ENCODE results near the gene AGO4. TPM values are rescaled to one million over a fixed set of nuclear protein-coding genes. Genes with fewer than 3 reads are reported as not detected.

Gene AGO4
- total and polyA plus RNA-seq, 2 of the 4 experiments (the other 2 are of a cell fraction), result 8.2 to 9.2 TPM

DNA sequence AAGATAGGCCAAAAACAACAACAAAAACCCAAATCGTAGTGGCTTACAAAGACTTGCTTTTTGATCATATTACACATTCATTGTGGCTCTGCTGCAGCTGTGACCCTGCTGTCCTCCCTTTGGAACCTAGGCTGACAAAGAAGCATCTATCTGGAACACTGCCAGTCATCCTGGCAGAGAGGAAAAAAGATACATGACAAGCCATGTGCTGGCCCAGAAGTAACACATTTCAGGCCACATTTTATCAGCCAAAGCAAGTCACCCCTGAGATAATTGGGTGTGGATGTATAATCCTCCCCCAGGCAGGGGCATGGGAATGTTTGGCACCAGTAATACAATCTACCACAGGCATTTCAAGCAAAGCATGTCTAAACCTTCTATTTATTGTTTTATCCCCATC, 38.0 kb downstream of the AGO4 start:
- dilution Hi-C loops (cut with HindIII; ENCODE audit: low sequenced_read_pairs, unreplicated experiment), result no loop called here
- Histone ChIP-seq H3K36me3 (ENCODE audit: control insufficient read depth, insufficient read depth, low read length) (peaks cover 21% of the 10 kb centered on the region), H4K8ac (ENCODE audit: low read depth in 2 of 2, low read length in 2 of 2) (no peak overlapping the region), H3K27ac (ENCODE audit: insufficient read depth, low read length) (no peak overlapping the region), H3K18ac (ENCODE audit: low read depth, low read length) (no peak overlapping the region), H2BK15ac (ENCODE audit: low read depth, low read length) (no peak overlapping the region), H2BK120ac (ENCODE audit: low read depth, low read length) (no peak overlapping the region), H2BK5ac (ENCODE audit: low read depth, low read length, poor library complexity, severe bottlenecking) (no peak overlapping the region), H3K79me1 (ENCODE audit: low read depth in 1 of 2, low read length in 2 of 2) (no peaks in the 10 kb centered on the region), H3K27me3 (ENCODE audit: control insufficient read depth, insufficient read depth, low read length) (no peaks in the 10 kb centered on the region), H3K4ac (ENCODE audit: low read depth, low read length) (no peak overlapping the region), H3K56ac (ENCODE audit: extremely low read depth, insufficient read depth, low read length) (no peak overlapping the region), H2AFZ (replicated peaks; ENCODE audit: low read length, poor library complexity) (no peak overlapping the region), H3K23ac (ENCODE audit: low read depth, low read length) (no peak overlapping the region), H4K91ac (ENCODE audit: insufficient read depth, low read depth, low read length) (no peak overlapping the region), H3K14ac (replicated peaks; ENCODE audit: low read depth, low read length) (no peak overlapping the region), H3K9me1 (ENCODE audit: insufficient read depth, low read length) (no peaks in the 10 kb centered on the region; the same call in 1 of the 2 replicates), H2BK20ac (ENCODE audit: low read depth, low read length) (no peak overlapping the region), H4K5ac (ENCODE audit: low read depth, low read length) (no peak overlapping the region), H4K20me1 (ENCODE audit: insufficient read depth, low read length) (no peaks in the 10 kb centered on the region), H3K9me3 (ENCODE audit: control insufficient read depth, insufficient read depth, low read length) (no peaks in the 10 kb centered on the region), H3K4me3 (ENCODE audit: insufficient read depth, low read depth, low read length) (no peak overlapping the region), H2AK5ac (ENCODE audit: low read depth, low read length) (no peak overlapping the region), H3K4me1 (ENCODE audit: control insufficient read depth, insufficient read depth, low read length) (peaks cover under 1% of the 10 kb centered on the region; the same call in 1 of the 2 replicates), H2AK9ac (replicated peaks; ENCODE audit: low read depth, low read length, poor library complexity) (no peak overlapping the region), H3K4me2 (ENCODE audit: low read depth, low read length) (no peak overlapping the region), H3K9ac (ENCODE audit: low read depth, low read length) (no peak overlapping the region)
- no TSS peak for BruUV-seq (replicated peaks)
- WGBS, 2 experiments (ENCODE audit: extremely low coverage in 2 of 2, insufficient read length in 1 of 2), result 0% methylated on average over 1 of the region's 1 CpG; no CpG with 5 or more reads in 1 of the 2 experiments
- peak; percentile 12 for DNase-seq
- ChIA-PET CTCF (interaction anchor here (0.5 to 0.6 kb wide), 2 partner anchors 18 to 900 kb away, joined by 3 read pairs; no protein-coding TSS in a partner anchor), POLR2A (ENCODE audit: unreplicated experiment) (no interaction called here)
- TF ChIP-seq, protein P1, sequence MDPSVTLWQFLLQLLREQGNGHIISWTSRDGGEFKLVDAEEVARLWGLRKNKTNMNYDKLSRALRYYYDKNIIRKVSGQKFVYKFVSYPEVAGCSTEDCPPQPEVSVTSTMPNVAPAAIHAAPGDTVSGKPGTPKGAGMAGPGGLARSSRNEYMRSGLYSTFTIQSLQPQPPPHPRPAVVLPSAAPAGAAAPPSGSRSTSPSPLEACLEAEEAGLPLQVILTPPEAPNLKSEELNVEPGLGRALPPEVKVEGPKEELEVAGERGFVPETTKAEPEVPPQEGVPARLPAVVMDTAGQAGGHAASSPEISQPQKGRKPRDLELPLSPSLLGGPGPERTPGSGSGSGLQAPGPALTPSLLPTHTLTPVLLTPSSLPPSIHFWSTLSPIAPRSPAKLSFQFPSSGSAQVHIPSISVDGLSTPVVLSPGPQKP (IDR thresholded peaks at IDR 0.05; ENCODE audit: borderline replicate concordance, low read depth, low read length), result no peak
- TF ChIP-seq NFE2L2 (IDR thresholded peaks at IDR 0.05; ENCODE audit: low read depth, low read length), result no peak
- TF ChIP-seq MXI1 (IDR thresholded peaks at IDR 0.05; ENCODE audit: borderline replicate concordance, low read depth, low read length), result no peak
- intact Hi-C loops (cut with micrococcal nuclease), result no loop called here
- in situ Hi-C loops (cut with MboI; ENCODE audit: low sequenced_read_pairs), result no loop called here
- no peak; the same call in 1 of the 2 replicates for ATAC-seq (ENCODE audit: low read depth)

Data from IMR-90 (cell line).